Tibial nerve (tissue), 4 donors: ENCODE measurements around the gene AFF3.

Source experiments
- CTCF ChIP-seq, 5 experiments: fragments of 200-600 bp in 3 of 5; fragments of 450-650 bp in 2 of 5; sonication (generic) in 3 of 5; IDR thresholded peaks; one replicate each; pipeline ENCODE4 v1.5.1; 2016 to 2019; ENCODE audit warnings: antibody characterized with exemption in 5 of 5, mild to moderate bottlenecking in 3 of 5, moderate library complexity in 2 of 5
- EP300 ChIP-seq, 2 donors: sonication (generic); formaldehyde crosslinking; IDR thresholded peaks; one replicate each; pipeline ENCODE4 v1.6.1; 2017; ENCODE audit warnings: antibody characterized with exemption in 2 of 2, mild to moderate bottlenecking in 1 of 2
- POLR2A ChIP-seq, 2 donors: fragments of 450-650 bp; IDR thresholded peaks; one replicate each; pipeline ENCODE4 v1.6.1; 2017; ENCODE audit warnings: antibody characterized with exemption in 2 of 2, mild to moderate bottlenecking in 2 of 2, moderate library complexity in 2 of 2

- no peak for TF ChIP-seq CTCF (IDR thresholded peaks at IDR 0.05)
- TF ChIP-seq POLR2A (IDR thresholded peaks at IDR 0.05), result no peak
- no peak for TF ChIP-seq EP300 (IDR thresholded peaks at IDR 0.05)
Measured at GRCh38 chr2:99524056-99524455, 618.3 kb downstream of the AFF3 start.
